Heart left ventricle (tissue), 16 donors: ENCODE results near the gene ATP2B2. TPM values are rescaled to one million over a fixed set of nuclear protein-coding genes. Genes with fewer than 3 reads are reported as not detected.

Experiments used
- ATAC-seq, 4 donors: fragments of 200-7000 bp; cut with Tn5 transposase; one replicate each; pipeline ENCODE4 v1.9.1; 2020 to 2022; ENCODE audit warnings: moderate library complexity in 4 of 4, mild to moderate bottlenecking in 3 of 4, moderate number of reproducible peaks in 1 of 4
- DNase-seq, 5 donors: peaks; one replicate each; pipeline ENCODE4 v3.0.0-alpha.2; 2020
- H3K27ac ChIP-seq, 12 donors: fragments of 200-600 bp; sonication (generic) in 4 of 12; one replicate each; pipeline versions ENCODE4 v1.5.0 to v1.8.0; 2016 to 2022; ENCODE audit warnings: mild to moderate bottlenecking in 2 of 12
- H3K27me3 ChIP-seq, 9 donors: fragments of 200-600 bp; sonication (generic) in 2 of 9; one replicate each; pipeline versions ENCODE4 v1.5.1 to v1.8.0; 2016 to 2022; ENCODE audit warnings: mild to moderate bottlenecking in 3 of 9
- H3K36me3 ChIP-seq, 9 donors: fragments of 200-600 bp; sonication (generic) in 2 of 9; one replicate each; pipeline versions ENCODE4 v1.5.0 to v1.8.0; 2018 to 2022; ENCODE audit warnings: mild to moderate bottlenecking in 2 of 9
- H3K4me1 ChIP-seq, 12 donors: fragments of 200-600 bp; sonication (generic) in 4 of 12; one replicate each; pipeline versions ENCODE4 v1.5.0 to v1.8.0; 2016 to 2022; ENCODE audit warnings: mild to moderate bottlenecking in 3 of 12
- H3K4me3 ChIP-seq, 12 donors: fragments of 200-600 bp; sonication (generic) in 4 of 12; one replicate each; pipeline versions ENCODE4 v1.5.0 to v1.8.0; 2017 to 2022; ENCODE audit warnings: mild to moderate bottlenecking in 9 of 12, moderate library complexity in 4 of 12
- H3K9me3 ChIP-seq, 12 donors: fragments of 200-600 bp; sonication (generic) in 4 of 12; one replicate each; pipeline versions ENCODE4 v1.5.0 to v1.8.0; 2016 to 2022; ENCODE audit warnings: mild to moderate bottlenecking in 1 of 12
- CTCF ChIP-seq, 12 donors: fragments of 200-600 bp; sonication (generic) in 4 of 12; IDR thresholded peaks; one replicate each; pipeline versions ENCODE4 v1.5.0 to v1.8.0; 2018 to 2022; ENCODE audit warnings: antibody characterized with exemption in 12 of 12, mild to moderate bottlenecking in 5 of 12
- POLR2A ChIP-seq, 2 donors: fragments of 450-650 bp; IDR thresholded peaks; one replicate each; pipeline ENCODE4 v1.6.1; 2017; ENCODE audit warnings: antibody characterized with exemption in 2 of 2, mild to moderate bottlenecking in 2 of 2, moderate library complexity in 2 of 2
- WGBS, 4 donors: extraction: QIAGEN DNeasy Blood & Tissue Kit in 2 of 4; methylation state at CpG; one replicate each; pipeline versions ENCODE4 v1.1.5 to v1.1.7; 2013 to 2018; 5-methylcytosine and 5-hydroxymethylcytosine counted together
- intact Hi-C, 10 donors: fragments of 100-400 bp; cut with DNase I; formaldehyde crosslinking; loops; one replicate each; pipeline versions ENCODE4 v1.11.1 to v1.14.2; 2022
- polyA plus RNA-seq, 2 donors: library from polyadenylated mRNA; stranded (reverse); fragments of 200-250 nt; gene quantifications; one replicate each; pipeline ENCODE4 v1.2.3, GENCODE V29; 2013
- total RNA-seq, 9 donors: library from RNA; depleted of rRNA in 2 of 9; stranded (reverse); fragments of >200 nt in 2 of 9; fragmentation: NEBNext Ultra II Directional in 3 of 9; extraction: Animal tissue kit (Norgen Biotek cat#: 25700) in 3 of 9; gene quantifications; one replicate each; pipeline versions ENCODE4 v1.1.0 to v1.2.4, GENCODE V29; 2016 to 2023
- donor health status: ischemic (EF 13 %, LVEDD 7.1; RV severe dilation, severe dysfunction).
- donor health status: healthy with polysubstance abuse.
- donor health status: DM: no; HTN: yes; CAD: no.
- donor health status: DM: no; HTN: no; CAD: no.
- donor health status: ischemic (EF 25% LVEDD 6.9; RV normal size, moderate dysfunction).
- donor health status: ischemic (EF 25% LVEDD 5.7; RV mildly dilated, moderate dysfunction).
- donor health status: healthy.
- donor health status: DM: yes; HTN: yes; CAD: no.
- donor health status: ischemic (EF 35%, LVEDD 5.7; RV mildly dilated, moderate dysfunction).
- donor health status: nonischemic (EF 11% LVEDD 7.7; RV severe dilation, severe dysfunction).
- donor health status: DM: yes; HTN: yes; CAD: no.
- donor health status: PGD.
- donor health status: ischemic (EF 29% LVEDD 5.4; RV normal size, mild dysfunction).
- donor health status: nonischemic (EF 23%, LVEDD 6.1; RV moderate dilation, normal function).

ATP2B2 gene
- total and polyA plus RNA-seq, 11 donors, result 0.01 to 0.35 (median 0.12) TPM; not detected in 3

GRCh38 chr3:10396931-10397330 is 108.5 kb downstream of the ATP2B2 start:
- intact Hi-C loops, result no loop called here
- no peak for ATAC-seq
- H3K9me3 ChIP-seq, result no peaks in the 10 kb centered on the region
- H3K4me3 ChIP-seq, result no peak overlapping the region
- DNase-seq, result peak in 1 of 5 donors; percentile 31
- 86 to 95% (median 90%) methylated on average over 3 to 4 of the region's 4 CpGs for WGBS, 4 donors
- no peak overlapping the region for H3K27ac ChIP-seq
- no peaks in the 10 kb centered on the region for H3K36me3 ChIP-seq
- TF ChIP-seq CTCF (IDR thresholded peaks at IDR 0.05) (no peak), POLR2A (IDR thresholded peaks at IDR 0.05) (no peak)
- H3K27me3 ChIP-seq, result no peaks in the 10 kb centered on the region
- H3K4me1 ChIP-seq, result no peaks in the 10 kb centered on the region

- Histone ChIP-seq H3K36me3 (no peaks in the 10 kb centered on the region), H3K4me3 (no peak overlapping the region), H3K4me1 (no peaks in the 10 kb centered on the region), H3K9me3 (no peaks in the 10 kb centered on the region), H3K27me3 (no peaks in the 10 kb centered on the region), H3K27ac (no peak overlapping the region)
- 82 to 88% (median 86%) methylated on average over 3 to 4 of the region's 4 CpGs for WGBS, 4 donors
- TF ChIP-seq POLR2A (IDR thresholded peaks at IDR 0.05) (no peak), CTCF (IDR thresholded peaks at IDR 0.05) (no peak)
- ATAC-seq, result no peak
- no peak for DNase-seq
- intact Hi-C loops, result no loop called here
These were observed 109.3 kb downstream of the ATP2B2 start for GRCh38 chr3:10396083-10396482.

DNA sequence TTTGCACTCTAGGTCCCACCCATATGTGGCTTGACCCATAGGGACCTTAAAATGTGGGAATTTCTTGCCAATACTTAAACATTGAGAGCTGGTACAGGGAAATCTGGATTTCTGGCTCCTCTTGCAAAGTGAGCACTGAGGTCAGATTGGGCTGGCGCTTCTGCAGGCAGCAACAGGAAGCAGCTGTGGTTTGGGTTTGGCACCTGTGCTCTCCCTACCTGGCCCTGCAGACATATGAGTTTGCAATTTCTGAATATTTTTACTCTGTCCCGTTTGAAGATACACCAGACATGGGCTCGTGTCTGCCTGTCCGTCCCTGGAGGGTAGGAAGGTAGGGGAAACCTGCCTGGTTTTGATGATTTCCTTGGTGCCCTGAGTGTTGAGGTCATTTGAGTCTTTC is 109.7 kb downstream of the ATP2B2 start:
- no peak for TF ChIP-seq CTCF (IDR thresholded peaks at IDR 0.05)
- no peak for TF ChIP-seq POLR2A (IDR thresholded peaks at IDR 0.05)
- ATAC-seq (no peak), DNase-seq (no peak)
- Histone ChIP-seq H3K4me3 (no peak overlapping the region), H3K27ac (no peak overlapping the region), H3K36me3 (no peaks in the 10 kb centered on the region), H3K27me3 (no peaks in the 10 kb centered on the region), H3K4me1 (no peaks in the 10 kb centered on the region), H3K9me3 (no peaks in the 10 kb centered on the region)
- WGBS, 4 donors, result 64 to 81% (median 71%) methylated on average over 4 of the region's 4 CpGs
- intact Hi-C loops, result no loop called here

- ATAC-seq (no peak), DNase-seq (no peak)
- no peaks in the 10 kb centered on the region for H3K4me1 ChIP-seq
- peaks cover 0 to under 1% (median 0%) of the 10 kb centered on the region in 12 donors for H3K9me3 ChIP-seq
- no peak for TF ChIP-seq CTCF (IDR thresholded peaks at IDR 0.05)
- no peak for TF ChIP-seq POLR2A (IDR thresholded peaks at IDR 0.05)
- no peak overlapping the region for H3K4me3 ChIP-seq
- no peak overlapping the region for H3K27ac ChIP-seq
- H3K27me3 ChIP-seq, result no peaks in the 10 kb centered on the region
- intact Hi-C loops, result no loop called here
- H3K36me3 ChIP-seq, result no peaks in the 10 kb centered on the region
- 87 to 93% (median 89%) methylated on average over 7 of the region's 7 CpGs for WGBS, 4 donors
These were observed 110.2 kb downstream of the ATP2B2 start for GRCh38 chr3:10395196-10395595.
